ENCODE results near the gene CFAP100. TPM values are rescaled to one million over a fixed set of nuclear protein-coding genes. Genes with fewer than 3 reads are reported as not detected.

Gene CFAP100
- total RNA-seq, 1 donor from 2014 or later = not detected

DNA sequence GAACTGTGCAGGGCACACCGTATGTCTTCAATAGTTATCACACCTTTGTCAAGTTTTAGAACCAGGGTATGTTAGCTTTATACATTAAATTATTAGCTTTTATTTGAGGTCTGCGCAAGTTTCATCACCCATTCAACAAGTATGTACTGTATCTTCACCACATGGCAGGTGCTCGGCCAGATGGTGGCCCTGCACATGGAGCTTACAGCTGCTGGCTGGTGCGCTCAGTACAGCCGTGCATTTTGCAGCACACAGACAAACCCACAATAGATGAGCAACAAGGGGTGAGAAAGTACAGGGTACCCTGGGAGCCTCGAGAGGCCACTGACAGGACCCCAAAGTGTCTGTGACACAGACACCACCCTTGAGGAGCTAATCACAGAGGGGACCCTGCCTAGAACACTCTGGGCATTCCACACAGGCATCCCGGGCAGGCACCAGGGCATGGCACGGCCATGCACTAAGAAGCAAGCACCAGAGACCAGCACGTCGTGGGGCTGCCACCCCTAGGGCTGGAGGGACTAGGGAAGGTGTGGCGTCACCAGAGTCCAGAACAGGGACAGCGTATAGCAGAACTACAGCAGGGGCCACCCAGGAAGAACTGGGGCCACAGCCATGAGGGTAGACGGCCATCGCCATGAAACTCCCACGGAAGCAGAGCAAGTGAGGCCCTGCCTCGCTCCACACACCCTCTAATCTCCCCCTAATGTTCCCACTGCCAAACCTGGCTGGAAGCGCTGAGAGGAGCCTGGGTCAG, 53.6 kb downstream of the CFAP100 start:
- no peak overlapping the region for H3K9ac ChIP-seq
- Mint-ChIP-seq H3K27ac (no peak overlapping the region), H3K4me3 (no peak overlapping the region), H3K27me3 (ENCODE audit: insufficient read depth, low read depth) (peaks cover 3% of the 10 kb centered on the region), H3K36me3 (peaks cover 17% of the 10 kb centered on the region), H3K4me1 (peaks cover 3% of the 10 kb centered on the region), H3K9me3 (no peaks in the 10 kb centered on the region)
- no peak overlapping the region for H2AFZ ChIP-seq (replicated peaks)
- no peaks in the 10 kb centered on the region for H3F3A ChIP-seq (ENCODE audit: low read depth)
- H3K27ac ChIP-seq = no peak overlapping the region
- TF ChIP-seq EZH2phosphoT487 (IDR thresholded peaks at IDR 0.05) (no peak), EZH2 (IDR thresholded peaks at IDR 0.05) (no peak)
- TF ChIP-seq, protein P1, sequence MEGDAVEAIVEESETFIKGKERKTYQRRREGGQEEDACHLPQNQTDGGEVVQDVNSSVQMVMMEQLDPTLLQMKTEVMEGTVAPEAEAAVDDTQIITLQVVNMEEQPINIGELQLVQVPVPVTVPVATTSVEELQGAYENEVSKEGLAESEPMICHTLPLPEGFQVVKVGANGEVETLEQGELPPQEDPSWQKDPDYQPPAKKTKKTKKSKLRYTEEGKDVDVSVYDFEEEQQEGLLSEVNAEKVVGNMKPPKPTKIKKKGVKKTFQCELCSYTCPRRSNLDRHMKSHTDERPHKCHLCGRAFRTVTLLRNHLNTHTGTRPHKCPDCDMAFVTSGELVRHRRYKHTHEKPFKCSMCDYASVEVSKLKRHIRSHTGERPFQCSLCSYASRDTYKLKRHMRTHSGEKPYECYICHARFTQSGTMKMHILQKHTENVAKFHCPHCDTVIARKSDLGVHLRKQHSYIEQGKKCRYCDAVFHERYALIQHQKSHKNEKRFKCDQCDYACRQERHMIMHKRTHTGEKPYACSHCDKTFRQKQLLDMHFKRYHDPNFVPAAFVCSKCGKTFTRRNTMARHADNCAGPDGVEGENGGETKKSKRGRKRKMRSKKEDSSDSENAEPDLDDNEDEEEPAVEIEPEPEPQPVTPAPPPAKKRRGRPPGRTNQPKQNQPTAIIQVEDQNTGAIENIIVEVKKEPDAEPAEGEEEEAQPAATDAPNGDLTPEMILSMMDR (IDR thresholded peaks at IDR 0.05) = no peak
- H3K36me3 ChIP-seq = no peaks in the 10 kb centered on the region
- no peak overlapping the region for H3K4me2 ChIP-seq
- H4K20me1 ChIP-seq (ENCODE audit: low read depth) = peaks cover 3% of the 10 kb centered on the region
- H3K79me2 ChIP-seq (ENCODE audit: low read depth) = no peaks in the 10 kb centered on the region
- H3K4me3 ChIP-seq = no peak overlapping the region
- H3K4me1 ChIP-seq = peaks cover 7% of the 10 kb centered on the region
- no peak for DNase-seq (ENCODE audit: low spot score)
- H3K27me3 ChIP-seq = no peaks in the 10 kb centered on the region
- H3K9me3 ChIP-seq (ENCODE audit: low read depth) = no peaks in the 10 kb centered on the region

DNA sequence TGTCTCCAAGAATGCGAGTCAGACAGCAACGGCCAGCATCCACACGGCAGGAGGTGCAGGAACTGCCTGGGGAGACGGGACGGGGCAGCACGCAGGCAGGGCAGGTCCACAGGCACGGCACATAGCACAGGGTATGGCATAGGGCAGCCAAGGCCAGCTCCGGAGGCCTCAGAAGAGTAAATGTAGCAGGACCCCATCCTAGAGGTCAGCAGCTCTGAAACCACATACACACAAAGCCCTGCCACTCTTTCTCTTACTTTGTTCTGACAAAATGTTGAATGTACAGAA, 54.1 kb downstream of the CFAP100 start:
- Histone ChIP-seq H3F3A (ENCODE audit: low read depth) (no peaks in the 10 kb centered on the region), H3K9ac (no peak overlapping the region), H4K20me1 (ENCODE audit: low read depth) (peaks cover 3% of the 10 kb centered on the region), H3K4me3 (no peak overlapping the region), H3K79me2 (ENCODE audit: low read depth) (no peaks in the 10 kb centered on the region), H3K4me2 (no peak overlapping the region), H2AFZ (replicated peaks) (no peak overlapping the region), H3K27me3 (no peaks in the 10 kb centered on the region), H3K9me3 (ENCODE audit: low read depth) (no peaks in the 10 kb centered on the region), H3K27ac (no peak overlapping the region), H3K36me3 (no peaks in the 10 kb centered on the region), H3K4me1 (peaks cover 7% of the 10 kb centered on the region)
- Mint-ChIP-seq H3K36me3 (peaks cover 17% of the 10 kb centered on the region), H3K4me3 (no peak overlapping the region), H3K27me3 (ENCODE audit: insufficient read depth, low read depth) (peaks cover 3% of the 10 kb centered on the region), H3K4me1 (peaks cover 3% of the 10 kb centered on the region), H3K9me3 (no peaks in the 10 kb centered on the region), H3K27ac (no peak overlapping the region)
- no peak for DNase-seq (ENCODE audit: low spot score)
- TF ChIP-seq EZH2phosphoT487 (IDR thresholded peaks at IDR 0.05) (no peak), EZH2 (IDR thresholded peaks at IDR 0.05) (no peak)
- TF ChIP-seq, protein P1 (IDR thresholded peaks at IDR 0.05) = no peak

DNA sequence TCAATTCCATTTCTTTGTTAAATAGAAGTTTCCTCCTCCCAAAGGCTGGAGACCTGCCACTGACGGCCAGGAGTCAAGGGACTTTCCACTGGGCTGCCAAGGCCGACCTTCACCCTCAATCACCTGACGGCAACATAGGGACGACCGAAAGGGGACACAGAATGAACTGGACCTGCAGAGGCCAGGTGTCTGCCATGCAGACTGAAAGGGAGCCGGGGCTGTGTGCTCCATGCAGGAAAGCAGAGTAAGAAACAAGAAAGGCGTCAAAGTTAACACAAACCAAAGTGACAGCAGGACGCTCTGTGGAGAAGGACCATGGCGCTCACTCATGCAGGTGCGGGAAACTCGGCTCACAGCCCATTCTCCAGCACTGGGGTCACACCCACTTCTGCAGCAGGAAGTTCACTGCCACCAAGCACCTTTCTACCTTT, 54.9 kb downstream of the CFAP100 start:
- no peak overlapping the region for H3K4me2 ChIP-seq
- Mint-ChIP-seq H3K9me3 (no peaks in the 10 kb centered on the region), H3K36me3 (peaks cover 17% of the 10 kb centered on the region), H3K4me1 (peaks cover 8% of the 10 kb centered on the region), H3K27me3 (ENCODE audit: insufficient read depth, low read depth) (peaks cover 3% of the 10 kb centered on the region), H3K27ac (no peak overlapping the region), H3K4me3 (no peak overlapping the region)
- H3K79me2 ChIP-seq (ENCODE audit: low read depth) = peaks cover 6% of the 10 kb centered on the region
- no peaks in the 10 kb centered on the region for H3F3A ChIP-seq (ENCODE audit: low read depth)
- peaks cover 3% of the 10 kb centered on the region for H4K20me1 ChIP-seq (ENCODE audit: low read depth)
- peaks cover 4% of the 10 kb centered on the region for H3K36me3 ChIP-seq
- peaks cover 7% of the 10 kb centered on the region for H3K4me1 ChIP-seq
- no peak overlapping the region for H3K27ac ChIP-seq
- no peak overlapping the region for H3K4me3 ChIP-seq
- TF ChIP-seq EZH2 (IDR thresholded peaks at IDR 0.05) (no peak), EZH2phosphoT487 (IDR thresholded peaks at IDR 0.05) (no peak)
- TF ChIP-seq, protein P1 (IDR thresholded peaks at IDR 0.05) = no peak
- no peaks in the 10 kb centered on the region for H3K9me3 ChIP-seq (ENCODE audit: low read depth)
- DNase-seq (ENCODE audit: low spot score) = no peak
- no peaks in the 10 kb centered on the region for H3K27me3 ChIP-seq
- no peak overlapping the region for H2AFZ ChIP-seq (replicated peaks)
- H3K9ac ChIP-seq = no peak overlapping the region

Data from neural progenitor cell (in vitro differentiated cells).